Astrocyte of the spinal cord (primary cell): ENCODE results near the gene SIX6.

Experiments used
- DNase-seq: peaks from one replicate; pipeline ENCODE4 v3.0.0; 2011; ENCODE audit warnings: low read depth, low spot score
- H3K4me3 ChIP-seq: 2 replicates; pipeline ENCODE4 v1.5.1; 2011; ENCODE audit warnings: low read depth, mild to moderate bottlenecking, low read length, moderate library complexity
- in situ Hi-C: cut with HindIII; loops from 2 replicates; pipeline ENCODE4 v1.10.0; 2017; ENCODE audit warnings: low sequenced_read_pairs
- TF ChIP-seq, protein P1 (sequence below): IDR thresholded peaks from 2 replicates; pipeline ENCODE4 v1.5.1; 2012; ENCODE audit warnings: low read depth, mild to moderate bottlenecking, low read length, inconsistent platforms

SIX6 gene

DNA sequence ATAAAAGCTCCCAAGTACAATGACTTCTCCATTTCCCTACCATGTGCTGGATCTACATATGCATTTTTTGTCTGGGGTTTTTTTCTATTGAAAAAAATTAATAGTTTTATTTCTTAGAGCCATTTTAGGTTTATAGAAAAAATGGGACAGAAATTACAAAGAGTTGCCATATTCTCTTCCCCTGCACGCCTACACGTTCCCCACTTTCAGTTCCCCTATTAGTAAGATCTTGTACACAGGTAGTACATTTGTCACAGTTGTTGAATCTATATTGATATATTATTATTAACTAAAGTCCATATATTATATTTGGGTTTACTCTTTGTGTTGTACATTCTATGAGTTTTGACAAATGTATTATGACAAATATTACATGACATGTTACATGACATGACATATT lies 35.7 kb downstream of the SIX6 start:
- TF ChIP-seq, protein P1, sequence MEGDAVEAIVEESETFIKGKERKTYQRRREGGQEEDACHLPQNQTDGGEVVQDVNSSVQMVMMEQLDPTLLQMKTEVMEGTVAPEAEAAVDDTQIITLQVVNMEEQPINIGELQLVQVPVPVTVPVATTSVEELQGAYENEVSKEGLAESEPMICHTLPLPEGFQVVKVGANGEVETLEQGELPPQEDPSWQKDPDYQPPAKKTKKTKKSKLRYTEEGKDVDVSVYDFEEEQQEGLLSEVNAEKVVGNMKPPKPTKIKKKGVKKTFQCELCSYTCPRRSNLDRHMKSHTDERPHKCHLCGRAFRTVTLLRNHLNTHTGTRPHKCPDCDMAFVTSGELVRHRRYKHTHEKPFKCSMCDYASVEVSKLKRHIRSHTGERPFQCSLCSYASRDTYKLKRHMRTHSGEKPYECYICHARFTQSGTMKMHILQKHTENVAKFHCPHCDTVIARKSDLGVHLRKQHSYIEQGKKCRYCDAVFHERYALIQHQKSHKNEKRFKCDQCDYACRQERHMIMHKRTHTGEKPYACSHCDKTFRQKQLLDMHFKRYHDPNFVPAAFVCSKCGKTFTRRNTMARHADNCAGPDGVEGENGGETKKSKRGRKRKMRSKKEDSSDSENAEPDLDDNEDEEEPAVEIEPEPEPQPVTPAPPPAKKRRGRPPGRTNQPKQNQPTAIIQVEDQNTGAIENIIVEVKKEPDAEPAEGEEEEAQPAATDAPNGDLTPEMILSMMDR, result no peak
- no peak overlapping the region for H3K4me3 ChIP-seq
- in situ Hi-C loops, result no loop called here
- no peak for DNase-seq

DNA sequence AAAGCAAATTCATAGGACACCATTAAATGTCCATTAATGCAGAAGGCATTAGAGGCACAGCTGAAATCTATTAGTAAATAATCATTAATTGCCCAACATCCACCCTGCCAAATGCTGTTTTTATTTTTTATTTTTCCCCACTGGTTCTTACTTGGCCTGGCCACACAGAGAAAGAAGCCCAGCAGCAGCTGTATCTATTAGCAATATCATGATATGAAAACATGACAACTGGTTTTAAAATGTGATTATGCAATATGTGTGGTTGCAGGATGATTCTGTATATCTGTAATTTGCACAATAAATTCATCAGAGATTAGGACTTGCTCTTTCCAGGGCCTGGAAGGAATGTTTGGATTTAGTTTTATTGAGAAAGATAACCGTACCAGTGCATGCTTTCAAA lies 44.9 kb downstream of the SIX6 start:
- no peak for DNase-seq
- in situ Hi-C loops, result no loop called here
- TF ChIP-seq, protein P1, result no peak
- no peak overlapping the region for H3K4me3 ChIP-seq

DNA sequence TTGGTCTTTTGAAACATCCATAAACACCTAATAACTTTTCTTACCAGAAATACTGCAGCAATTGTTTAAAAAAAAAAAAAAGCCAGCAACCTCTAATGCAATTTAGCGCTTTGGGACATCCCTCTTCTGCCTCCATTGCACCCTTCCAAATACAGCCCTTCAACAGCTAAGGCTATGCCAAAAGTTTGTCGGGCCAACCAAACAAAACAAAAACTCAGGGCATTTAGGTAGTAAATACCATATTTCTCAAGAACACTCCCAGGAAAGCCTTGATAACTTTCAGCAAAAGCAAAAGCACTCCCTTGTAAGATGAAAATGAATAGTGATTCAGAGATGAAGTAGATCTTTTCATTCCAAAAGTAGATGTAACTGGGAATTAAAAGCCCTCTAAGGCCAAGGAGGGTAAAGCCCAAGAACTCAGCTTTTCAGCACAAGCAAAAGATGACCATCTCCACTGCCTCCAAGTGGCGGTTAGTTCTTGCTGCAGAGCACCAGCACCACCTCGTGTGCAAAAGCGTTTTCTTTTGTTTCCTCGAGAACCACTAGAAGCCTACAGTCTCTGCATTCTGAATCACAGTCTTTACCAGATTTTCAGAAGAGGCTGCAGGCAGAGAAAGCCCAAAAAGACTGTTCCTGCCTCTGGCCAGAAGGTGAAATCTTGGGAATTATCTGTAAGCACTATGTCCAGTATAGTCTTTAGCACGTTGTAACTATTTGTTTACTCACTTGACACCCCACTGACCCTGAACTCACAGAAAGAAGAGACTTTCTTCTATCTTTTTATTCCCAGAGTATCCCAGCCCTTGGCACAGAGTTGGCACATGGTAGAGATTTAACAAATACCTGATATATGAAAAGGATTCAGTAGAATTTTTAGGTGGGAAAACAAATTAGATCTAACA lies 53.1 kb downstream of the SIX6 start:
- peak; percentile 80 for DNase-seq
- H3K4me3 ChIP-seq, result no peak overlapping the region
- in situ Hi-C loops, result no loop called here
- TF ChIP-seq, protein P1, result peak; percentile 76
